HG03571 (cell line): Measurements from ENCODE around the gene ODAD2.
"Not testable (repeated sequence)": the region's sequence is repeated elsewhere in the genome, so short reads cannot be mapped to it uniquely, and the experiment has no call there.

Experiments
- ATAC-seq: cut with Tn5 transposase; IDR thresholded peaks from one replicate; pipeline ENCODE4 v1.9.1; 2021; ENCODE audit not compliant: unreplicated experiment

Gene ODAD2, protein sequence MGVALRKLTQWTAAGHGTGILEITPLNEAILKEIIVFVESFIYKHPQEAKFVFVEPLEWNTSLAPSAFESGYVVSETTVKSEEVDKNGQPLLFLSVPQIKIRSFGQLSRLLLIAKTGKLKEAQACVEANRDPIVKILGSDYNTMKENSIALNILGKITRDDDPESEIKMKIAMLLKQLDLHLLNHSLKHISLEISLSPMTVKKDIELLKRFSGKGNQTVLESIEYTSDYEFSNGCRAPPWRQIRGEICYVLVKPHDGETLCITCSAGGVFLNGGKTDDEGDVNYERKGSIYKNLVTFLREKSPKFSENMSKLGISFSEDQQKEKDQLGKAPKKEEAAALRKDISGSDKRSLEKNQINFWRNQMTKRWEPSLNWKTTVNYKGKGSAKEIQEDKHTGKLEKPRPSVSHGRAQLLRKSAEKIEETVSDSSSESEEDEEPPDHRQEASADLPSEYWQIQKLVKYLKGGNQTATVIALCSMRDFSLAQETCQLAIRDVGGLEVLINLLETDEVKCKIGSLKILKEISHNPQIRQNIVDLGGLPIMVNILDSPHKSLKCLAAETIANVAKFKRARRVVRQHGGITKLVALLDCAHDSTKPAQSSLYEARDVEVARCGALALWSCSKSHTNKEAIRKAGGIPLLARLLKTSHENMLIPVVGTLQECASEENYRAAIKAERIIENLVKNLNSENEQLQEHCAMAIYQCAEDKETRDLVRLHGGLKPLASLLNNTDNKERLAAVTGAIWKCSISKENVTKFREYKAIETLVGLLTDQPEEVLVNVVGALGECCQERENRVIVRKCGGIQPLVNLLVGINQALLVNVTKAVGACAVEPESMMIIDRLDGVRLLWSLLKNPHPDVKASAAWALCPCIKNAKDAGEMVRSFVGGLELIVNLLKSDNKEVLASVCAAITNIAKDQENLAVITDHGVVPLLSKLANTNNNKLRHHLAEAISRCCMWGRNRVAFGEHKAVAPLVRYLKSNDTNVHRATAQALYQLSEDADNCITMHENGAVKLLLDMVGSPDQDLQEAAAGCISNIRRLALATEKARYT

GRCh38 chr10:27998954-27999275 lies at the start of gene ODAD2:
TSS of gene ODAD2 (minus strand) at chr10:27999079. CDS start at chr10:27995142, 3,937 bp downstream.
- ATAC-seq = no peak

DNA sequence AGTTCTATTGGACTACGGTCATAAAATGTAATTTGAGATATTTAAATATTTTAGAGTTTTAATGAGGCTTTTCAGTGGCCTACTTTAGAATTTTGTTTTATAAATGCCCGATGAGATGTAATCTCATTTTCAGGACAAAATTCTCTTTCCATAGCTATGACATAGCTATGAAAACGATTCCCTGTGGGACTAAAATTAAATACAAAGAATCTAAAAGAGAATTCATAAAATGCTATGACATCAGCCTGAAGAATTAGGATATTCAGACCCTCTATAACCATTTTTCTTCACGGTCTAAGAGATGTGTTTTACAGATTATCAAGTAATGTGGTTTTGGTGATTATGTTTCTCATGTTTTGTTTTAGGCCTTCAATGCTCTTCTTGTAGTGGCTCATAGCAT lies 48.2 kb upstream of the ODAD2 start:
- ATAC-seq = no peak

GRCh38 chr10:28046579-28046978 lies 47.7 kb upstream of the ODAD2 start:
- no peak for ATAC-seq

DNA sequence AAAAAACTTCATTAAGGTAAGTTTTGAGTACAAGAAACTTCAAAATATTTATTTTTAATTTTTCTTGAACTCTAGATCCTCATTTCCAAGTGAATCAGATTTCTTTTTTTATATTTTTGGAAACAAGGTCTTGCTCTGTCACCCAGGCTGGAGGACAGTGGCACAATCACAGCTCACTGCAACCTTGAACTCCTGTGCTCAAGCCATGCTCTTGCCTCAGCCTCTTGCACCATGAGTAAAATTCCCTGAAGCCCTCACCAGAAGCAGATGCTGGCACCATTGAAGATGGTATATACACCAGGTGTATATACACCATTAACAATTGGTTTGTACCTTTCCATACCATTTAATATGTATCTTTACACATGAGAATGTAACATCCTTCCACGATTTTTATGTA lies 45.1 kb upstream of the ODAD2 start:
- ATAC-seq = no peak

DNA sequence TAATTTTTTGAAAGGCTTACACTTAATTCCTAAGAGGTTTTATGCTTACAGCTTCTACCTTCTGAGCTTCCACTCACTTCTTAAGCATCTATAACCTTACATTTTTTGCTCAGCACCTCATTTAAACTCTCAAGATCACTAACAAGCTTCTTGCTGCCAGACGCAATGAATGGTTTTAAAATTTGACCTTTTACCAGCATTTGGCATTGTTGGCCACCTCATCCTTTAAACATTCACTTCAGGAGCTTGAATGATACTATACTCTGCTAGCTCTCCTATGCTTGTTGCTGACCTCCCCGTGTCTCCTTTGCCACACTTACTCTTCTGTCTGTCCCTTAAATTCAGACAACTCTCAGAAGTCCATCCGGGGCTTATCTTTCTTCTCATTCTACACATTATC lies 37.7 kb upstream of the ODAD2 start:
- ATAC-seq = no peak

DNA sequence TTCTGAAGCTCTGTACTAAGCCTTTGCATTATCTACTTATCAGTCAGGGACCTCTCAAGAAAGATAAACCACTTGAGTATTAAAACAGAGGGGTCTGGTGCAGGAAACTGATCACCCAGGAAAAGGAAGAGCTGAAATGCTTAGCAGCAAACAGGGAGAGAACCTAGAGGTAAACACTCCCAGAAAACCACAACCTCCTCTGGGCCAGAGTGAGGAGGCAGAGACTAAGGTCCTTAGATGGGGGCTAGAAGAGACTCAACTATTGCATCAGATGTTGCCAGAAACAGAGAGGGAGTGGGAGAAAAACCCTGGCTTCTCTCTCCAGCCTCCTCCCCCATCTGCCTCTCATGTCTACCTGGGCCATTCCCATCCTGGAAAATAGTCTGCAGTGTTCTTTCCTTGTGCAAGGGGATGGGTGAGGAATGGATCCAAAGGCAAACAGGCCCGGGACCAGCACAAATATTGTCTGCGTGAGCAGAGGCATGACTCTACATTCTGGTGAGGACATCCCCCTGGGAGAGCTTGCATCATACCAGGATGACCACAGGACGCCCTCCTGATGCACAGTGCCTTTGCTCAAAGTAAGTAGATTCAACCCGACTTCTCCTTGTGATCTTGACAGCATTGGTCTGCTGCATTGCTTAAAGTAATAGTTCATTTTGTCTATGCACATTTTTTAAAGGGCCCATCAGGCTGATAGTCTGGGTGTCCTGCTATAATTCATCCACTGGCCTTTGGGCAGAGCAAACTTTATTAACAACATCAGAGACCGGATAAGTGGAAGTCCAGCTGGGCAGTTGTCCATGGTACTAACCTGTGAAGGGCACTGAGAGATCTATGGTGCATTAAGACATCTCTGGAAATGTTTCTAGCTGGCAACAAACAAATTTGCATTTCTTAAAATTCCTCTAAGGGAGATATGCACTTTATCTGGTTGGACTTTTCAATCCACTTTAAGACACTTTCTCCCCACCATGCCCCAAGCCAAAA lies 22.4 kb upstream of the ODAD2 start:
- no peak for ATAC-seq

GRCh38 chr10:28020080-28020860 lies 21.4 kb upstream of the ODAD2 start:
- ATAC-seq = no peak

DNA sequence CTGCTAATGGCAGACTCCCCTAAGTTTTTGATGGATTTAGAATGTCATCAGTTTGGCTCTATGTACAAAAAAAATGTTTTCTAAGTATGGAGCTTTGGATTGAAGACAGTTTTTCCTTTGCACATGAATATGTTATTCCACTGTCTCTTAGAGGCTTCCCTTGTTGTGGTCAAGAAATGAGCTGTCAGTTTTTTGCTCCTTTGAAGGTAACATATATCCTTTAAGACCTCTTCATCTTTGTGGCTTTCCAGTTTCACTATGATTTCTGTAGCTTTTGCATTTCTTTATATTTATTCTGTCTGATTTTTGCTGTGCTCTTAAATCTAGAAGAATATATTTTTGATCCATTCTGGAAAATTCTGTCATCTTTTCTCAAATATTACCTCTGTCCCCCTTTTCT lies 15.8 kb upstream of the ODAD2 start:
- no peak for ATAC-seq

GRCh38 chr10:28012990-28013515 lies 14.2 kb upstream of the ODAD2 start:
- no peak for ATAC-seq

- no peak for ATAC-seq
Measured at GRCh38 chr10:28010821-28011220, 11.9 kb upstream of the ODAD2 start.

- ATAC-seq = no peak
Measured at GRCh38 chr10:28008054-28008453, 9.2 kb upstream of the ODAD2 start.

DNA sequence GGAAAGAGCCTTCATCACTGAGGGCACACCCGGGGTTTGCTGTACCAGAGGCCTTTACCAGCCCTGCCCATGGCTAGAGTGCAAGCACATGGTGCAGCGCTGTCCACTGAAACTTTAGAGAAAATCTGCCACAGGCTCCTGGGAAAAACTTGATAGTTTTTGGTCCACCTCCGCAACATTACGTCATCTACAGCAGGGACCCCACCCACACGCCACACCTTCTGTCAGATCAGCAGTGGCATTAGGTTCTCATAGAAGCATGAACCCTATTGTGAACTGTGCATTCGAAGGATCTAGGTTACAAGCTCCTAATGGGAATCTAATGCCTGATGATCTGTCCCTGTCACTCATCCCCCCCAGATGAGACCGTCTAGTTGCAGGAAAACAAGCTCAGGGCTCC lies 2.5 kb upstream of the ODAD2 start:
- no peak for ATAC-seq

GRCh38 chr10:27998178-27998953 lies 513 bp downstream of the ODAD2 start:
- no peak for ATAC-seq

DNA sequence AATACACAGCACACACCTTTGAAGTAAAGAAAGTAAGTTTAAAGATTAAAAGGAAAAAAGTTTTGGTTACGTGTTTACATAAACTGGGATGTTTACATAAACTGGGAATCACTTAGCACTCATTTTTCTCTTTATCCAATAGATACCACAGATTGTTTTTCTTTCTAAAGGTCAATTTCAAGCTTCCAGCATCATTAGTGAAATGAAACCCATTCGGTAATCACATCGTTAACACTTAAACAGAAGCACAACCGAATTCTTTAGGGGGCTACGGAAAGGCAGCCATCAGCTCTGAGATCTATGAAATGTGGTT lies 1.1 kb downstream of the ODAD2 start:
- ATAC-seq = no peak

GRCh38 chr10:27995311-27995710 lies 3.6 kb downstream of the ODAD2 start:
- ATAC-seq = no peak

GRCh38 chr10:27989357-27989756 lies 9.5 kb downstream of the ODAD2 start:
- ATAC-seq = not testable (repeated sequence)

GRCh38 chr10:27986821-27987220 lies 12.1 kb downstream of the ODAD2 start:
- no peak for ATAC-seq

- no peak for ATAC-seq
Measured at GRCh38 chr10:27982875-27983543, 15.9 kb downstream of the ODAD2 start.

- no peak for ATAC-seq
Measured at GRCh38 chr10:27981744-27982143, 17.1 kb downstream of the ODAD2 start.
